Measurements from ENCODE around the gene RPIA.

- TF ChIP-seq CTCF (IDR thresholded peaks at IDR 0.05; ENCODE audit: low read depth, low read length, poor library complexity, severe bottlenecking) (no peak), EZH2phosphoT487 (IDR thresholded peaks at IDR 0.05; ENCODE audit: borderline replicate concordance, low read length) (no peak)
These were observed 5.1 kb downstream of the RPIA start for GRCh38 chr2:88696611-88697010.
